Naive thymus-derived CD8-positive, alpha-beta T cell (primary cell): ENCODE results near the gene TIFAB. TPM values are rescaled to one million over a fixed set of nuclear protein-coding genes. Genes with fewer than 3 reads are reported as not detected.

Source experiments
- ATAC-seq, 2 donors: fragments of 150-1000 bp; cut with Tn5 transposase in 1 of 2; sonication (Bioruptor Pico), chemical (Tn5 transposase) in 1 of 2; 1 replicate in 1 of 2; 2 replicates in 1 of 2; pipeline ENCODE4 v1.10.0; 2021; ENCODE audit warnings: mild to moderate bottlenecking in 2 of 2, moderate library complexity in 2 of 2
- POLR2A ChIA-PET: fragments of 350-600 bp; sonication (Branson Sonifier 250); formaldehyde crosslinking; loops from one replicate; lab custom pipeline; 2021; ENCODE audit warnings: antibody characterized with exemption; lab: Charles Lee
- DNase-seq, 10 donors: peaks; one replicate each; pipeline versions ENCODE4 v3.0.0 to v3.0.0-alpha.2; 2020 to 2022
- H3K27ac Mint-ChIP-seq, 10 donors: one replicate each; pipeline ENCODE4 v1.8.0; 2020 to 2022; ENCODE audit warnings: mild to moderate bottlenecking in 10 of 10, mixed read lengths in 10 of 10, moderate library complexity in 4 of 10, inconsistent platforms in 1 of 10
- H3K27me3 Mint-ChIP-seq, 5 donors: one replicate each; pipeline ENCODE4 v1.8.0; 2021 to 2022; ENCODE audit warnings: mixed read lengths in 5 of 5
- H3K36me3 Mint-ChIP-seq, 3 donors: one replicate each; pipeline ENCODE4 v1.8.0; 2020 to 2022; ENCODE audit warnings: mixed read lengths in 3 of 3, mild to moderate bottlenecking in 2 of 3, inconsistent platforms in 1 of 3
- H3K4me1 Mint-ChIP-seq, 4 donors: one replicate each; pipeline ENCODE4 v1.8.0; 2021 to 2022; ENCODE audit warnings: mixed read lengths in 4 of 4
- H3K4me3 Mint-ChIP-seq, 10 donors: one replicate each; pipeline ENCODE4 v1.8.0; 2020 to 2022; ENCODE audit warnings: mild to moderate bottlenecking in 10 of 10, mixed read lengths in 10 of 10, moderate library complexity in 6 of 10, inconsistent platforms in 1 of 10
- H3K9me3 Mint-ChIP-seq, 9 donors: one replicate each; pipeline ENCODE4 v1.8.0; 2020 to 2022; ENCODE audit warnings: mixed read lengths in 9 of 9, mild to moderate bottlenecking in 3 of 9, inconsistent platforms in 1 of 9, moderate library complexity in 1 of 9
- polyA plus RNA-seq, 3 donors: library from polyadenylated mRNA; unstranded; fragments of 300-500 nt; fragmentation: Illumina TruSeq; gene quantifications; one replicate each; pipeline ENCODE4 v1.2.3, GENCODE V29; 2021
- total RNA-seq, 8 experiments: library from RNA in 2 of 8; stranded (reverse) in 2 of 8; gene quantifications; one replicate each; pipeline ENCODE4 v1.2.3 and lab custom pipeline; 2021 to 2026

TIFAB gene
- total and polyA plus RNA-seq, 5 experiments from 2014 or later = not detected

DNA sequence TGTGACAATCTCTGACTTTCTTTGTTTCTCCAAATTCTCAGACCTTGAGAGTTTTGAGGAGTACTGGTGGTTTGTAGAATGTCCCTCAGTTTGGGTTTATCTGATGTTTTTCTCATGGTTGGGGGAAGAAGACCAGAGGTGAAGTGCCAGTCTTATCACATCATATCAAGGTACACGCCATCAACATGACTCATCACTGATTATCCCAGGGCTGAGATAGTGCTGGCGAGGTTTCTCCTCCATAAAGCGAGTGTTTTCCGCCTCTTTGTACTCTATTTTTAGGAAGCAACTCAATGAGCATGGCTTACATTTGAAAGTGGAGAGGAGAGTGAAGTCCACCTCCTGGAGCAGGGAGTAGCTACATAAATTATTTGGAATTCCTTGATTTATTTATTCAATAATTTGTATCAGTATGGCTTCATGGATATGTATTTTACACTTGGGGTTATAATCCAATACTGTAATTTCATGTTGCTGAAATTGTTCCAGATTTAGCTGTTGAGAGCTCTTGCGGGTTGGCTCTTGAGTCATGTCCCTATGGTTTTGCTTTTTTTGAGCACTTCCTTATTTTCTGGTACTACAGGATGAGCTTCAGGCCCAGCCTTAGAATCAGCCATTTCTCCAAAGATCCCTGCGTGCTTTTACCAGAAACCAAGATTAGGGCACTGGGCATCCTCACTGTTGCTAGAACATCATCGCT lies 28.9 kb downstream of the TIFAB start:
- POLR2A ChIA-PET = no interaction called here
- DNase-seq (no peak), ATAC-seq (no peak)
- H3K9me3 Mint-ChIP-seq = peaks cover under 1 to 28% (median 8%) of the 10 kb centered on the region in 9 donors
- peaks cover 12 to 62% (median 28%) of the 10 kb centered on the region in 5 donors for H3K27me3 Mint-ChIP-seq
- peaks cover 3 to 18% (median 13%) of the 10 kb centered on the region in 3 donors for H3K36me3 Mint-ChIP-seq
- no peak overlapping the region for H3K4me3 Mint-ChIP-seq
- no peak overlapping the region for H3K27ac Mint-ChIP-seq
- peaks cover 0 to 7% (median under 1%) of the 10 kb centered on the region in 4 donors for H3K4me1 Mint-ChIP-seq

DNA sequence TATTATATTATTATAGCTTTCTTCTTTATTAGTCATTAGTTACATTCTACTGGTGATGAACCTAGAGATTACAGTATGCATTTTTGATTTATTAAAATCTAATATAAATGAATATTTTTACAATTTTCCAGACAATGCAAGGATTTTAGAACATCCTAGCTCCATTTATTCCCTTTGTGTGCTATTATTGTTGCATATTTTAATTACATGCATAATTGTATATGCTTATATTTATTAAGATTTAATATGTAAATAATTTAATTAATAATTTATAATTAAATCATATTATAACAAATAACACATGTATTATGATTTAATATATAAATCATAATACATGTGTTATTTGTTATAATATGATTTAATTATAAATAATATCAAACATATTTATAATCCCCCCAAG lies 29.7 kb downstream of the TIFAB start:
- no peak overlapping the region for H3K27ac Mint-ChIP-seq
- peaks cover 3 to 18% (median 15%) of the 10 kb centered on the region in 3 donors for H3K36me3 Mint-ChIP-seq
- ATAC-seq (no peak), DNase-seq (no peak)
- H3K27me3 Mint-ChIP-seq = peaks cover 12 to 67% (median 34%) of the 10 kb centered on the region in 5 donors
- POLR2A ChIA-PET = no interaction called here
- peaks cover 0 to 25% (median 8%) of the 10 kb centered on the region in 9 donors for H3K9me3 Mint-ChIP-seq
- no peak overlapping the region for H3K4me3 Mint-ChIP-seq
- peaks cover 0 to 7% (median under 1%) of the 10 kb centered on the region in 4 donors for H3K4me1 Mint-ChIP-seq

DNA sequence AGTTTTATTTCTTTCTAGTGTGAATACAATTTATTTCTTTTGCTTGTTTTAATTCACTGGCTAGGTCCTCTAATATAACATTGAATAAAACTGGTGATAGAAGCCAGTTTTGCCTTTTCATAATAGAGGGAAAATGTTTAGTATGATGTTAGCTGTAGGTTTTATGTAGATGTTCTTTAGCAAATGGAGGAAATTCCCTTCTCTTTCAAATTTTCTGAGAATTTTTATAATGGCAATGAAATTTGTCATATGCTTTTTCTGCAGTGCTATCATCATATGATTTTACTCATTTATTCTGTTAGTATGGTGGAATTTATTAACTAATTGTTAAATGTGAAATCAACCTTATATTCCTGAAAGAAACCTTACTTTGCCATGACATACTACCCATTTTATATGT lies 35.1 kb downstream of the TIFAB start:
- no peak overlapping the region for H3K4me3 Mint-ChIP-seq
- DNase-seq (no peak), ATAC-seq (no peak)
- peaks cover 9 to 36% (median 28%) of the 10 kb centered on the region in 5 donors for H3K27me3 Mint-ChIP-seq
- H3K9me3 Mint-ChIP-seq = peaks cover 0 to 25% (median 8%) of the 10 kb centered on the region in 9 donors
- no peaks in the 10 kb centered on the region for H3K4me1 Mint-ChIP-seq
- POLR2A ChIA-PET = no interaction called here
- peaks cover 3 to 18% (median 15%) of the 10 kb centered on the region in 3 donors for H3K36me3 Mint-ChIP-seq
- no peak overlapping the region for H3K27ac Mint-ChIP-seq

DNA sequence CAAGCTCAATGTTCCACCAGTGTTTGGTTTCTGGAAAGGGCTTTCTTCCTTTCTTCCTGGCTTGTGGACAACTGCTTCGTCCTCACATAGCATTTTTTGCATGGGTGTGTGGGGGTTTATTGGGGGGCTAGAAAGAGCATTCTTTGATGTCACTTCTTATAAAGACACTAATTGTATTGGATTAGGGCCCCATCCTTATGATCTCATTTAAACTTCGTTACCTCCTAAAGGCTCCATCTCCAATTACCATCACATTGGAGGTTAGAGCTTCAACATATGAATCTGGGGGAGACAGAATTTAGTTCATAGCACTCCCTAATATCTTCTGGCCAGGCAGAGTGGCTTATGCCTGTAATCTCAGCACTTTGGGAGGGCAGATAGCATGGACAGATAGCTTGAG lies 47.1 kb downstream of the TIFAB start:
- H3K9me3 Mint-ChIP-seq = peaks cover 0 to 11% (median 3%) of the 10 kb centered on the region in 9 donors
- POLR2A ChIA-PET = no interaction called here

DNA sequence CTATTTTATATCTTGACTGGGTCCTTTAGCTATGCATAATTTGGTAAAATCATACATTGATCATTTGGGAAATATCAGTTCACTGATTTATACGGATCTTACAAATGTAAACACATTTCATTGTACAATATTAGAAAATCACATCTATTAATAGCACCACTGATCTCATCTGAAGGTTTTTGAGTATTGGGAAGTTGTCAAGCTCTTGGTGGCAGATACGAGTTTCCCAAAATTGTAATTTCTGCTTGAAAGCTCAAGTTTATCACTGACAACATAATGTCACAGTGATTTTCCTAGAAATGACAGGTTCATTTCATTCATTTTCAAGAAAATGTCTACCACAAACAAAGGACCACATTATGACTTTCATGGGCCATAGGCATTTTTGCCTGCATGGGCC lies 50.1 kb downstream of the TIFAB start:
- no peak for DNase-seq
- peaks cover 7 to 25% (median 25%) of the 10 kb centered on the region in 4 donors for H3K4me1 Mint-ChIP-seq
- H3K27ac Mint-ChIP-seq = no peak overlapping the region
- peaks cover 0 to 2% (median 2%) of the 10 kb centered on the region in 3 donors for H3K36me3 Mint-ChIP-seq
- no peak for ATAC-seq
- H3K27me3 Mint-ChIP-seq = peaks cover 0 to 4% (median 0%) of the 10 kb centered on the region in 5 donors
- peaks cover 0 to 8% (median 3%) of the 10 kb centered on the region in 9 donors for H3K9me3 Mint-ChIP-seq
- H3K4me3 Mint-ChIP-seq = no peak overlapping the region
- POLR2A ChIA-PET = interaction anchor here (1.0 kb wide), 1 partner anchor 65 kb away, joined by 3 read pairs; no protein-coding TSS in a partner anchor

More for the DNA sequence above, 47.1 kb downstream of the TIFAB start:
- H3K4me1 Mint-ChIP-seq = peaks cover 0 to 5% (median 3%) of the 10 kb centered on the region in 4 donors
- DNase-seq = no peak
- H3K27ac Mint-ChIP-seq = no peak overlapping the region
- H3K27me3 Mint-ChIP-seq = peaks cover 0 to 7% (median 4%) of the 10 kb centered on the region in 5 donors
- H3K36me3 Mint-ChIP-seq = peaks cover 0 to 2% (median 2%) of the 10 kb centered on the region in 3 donors
- no peak for ATAC-seq
- H3K4me3 Mint-ChIP-seq = no peak overlapping the region

DNA sequence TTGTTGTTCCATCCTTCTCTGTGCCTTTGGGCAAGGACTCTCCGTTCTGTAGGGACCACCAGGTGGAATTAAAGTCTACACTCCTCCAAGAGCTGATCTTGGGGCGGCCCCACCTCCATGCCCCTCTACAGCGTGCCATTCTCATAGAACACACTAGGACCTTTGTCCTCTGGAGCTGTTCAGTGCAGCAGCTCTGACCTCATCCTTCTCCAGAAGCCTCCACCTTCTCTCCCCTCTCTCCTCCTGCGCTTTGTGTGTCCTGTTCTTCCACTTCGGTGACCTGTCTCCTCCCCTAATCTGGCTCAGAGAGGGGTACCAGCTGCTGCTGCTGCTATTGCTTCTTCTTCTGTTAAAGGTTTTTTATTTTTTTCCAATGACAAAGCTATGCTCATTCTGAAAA lies 51.3 kb downstream of the TIFAB start:
- no peak for ATAC-seq
- H3K9me3 Mint-ChIP-seq = peaks cover 0 to 8% (median 3%) of the 10 kb centered on the region in 9 donors
- H3K4me1 Mint-ChIP-seq = peaks cover 11 to 37% (median 36%) of the 10 kb centered on the region in 4 donors
- peak overlapping the region in 5 of 10 donors; percentile 38 to 90 (median 57) for H3K27ac Mint-ChIP-seq
- no peak for DNase-seq
- POLR2A ChIA-PET = no interaction called here
- H3K27me3 Mint-ChIP-seq = peaks cover 0 to 3% (median 0%) of the 10 kb centered on the region in 5 donors
- peak overlapping the region in 9 of 10 donors; percentile 7 to 95 (median 90) for H3K4me3 Mint-ChIP-seq
- peaks cover 0 to 2% (median 2%) of the 10 kb centered on the region in 3 donors for H3K36me3 Mint-ChIP-seq

DNA sequence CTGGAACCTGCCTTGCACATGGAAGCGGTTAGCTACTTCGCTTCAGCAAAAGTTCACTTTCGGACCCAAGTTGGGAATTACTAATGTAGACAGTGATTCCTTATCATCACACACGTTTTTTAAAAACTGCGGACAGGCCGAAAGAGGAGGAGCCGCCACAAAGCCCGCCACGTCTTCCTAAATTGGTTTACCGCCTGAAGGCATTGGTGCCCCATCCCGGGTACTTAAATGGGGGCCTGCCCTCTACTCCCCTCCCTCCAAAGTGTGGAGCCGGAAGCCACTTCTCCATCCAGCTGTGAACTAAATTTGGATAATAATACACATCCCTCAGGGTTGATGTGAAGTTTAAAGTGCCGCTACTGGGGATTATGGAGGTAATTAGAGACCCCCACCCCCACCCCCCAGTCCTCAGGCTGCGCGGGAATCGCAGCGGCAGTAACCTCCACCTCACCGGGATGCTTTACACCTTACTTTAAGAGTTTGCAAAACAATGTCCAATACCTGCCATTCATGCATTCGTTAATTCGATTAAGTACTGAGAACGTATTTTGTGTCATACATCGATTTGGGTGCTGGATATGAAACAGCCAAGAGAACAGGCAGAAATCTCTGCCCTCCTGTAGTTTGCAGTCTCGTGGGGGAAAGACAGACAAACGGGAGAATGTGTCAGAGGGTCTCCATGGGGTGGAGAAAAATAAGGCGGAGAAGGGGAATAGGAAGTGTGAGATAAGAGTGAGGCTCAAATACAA lies 52.2 kb downstream of the TIFAB start:
- Mint-ChIP-seq H3K9me3 (peaks cover 0 to 5% (median under 1%) of the 10 kb centered on the region in 9 donors), H3K4me1 (peaks cover 18 to 46% (median 45%) of the 10 kb centered on the region in 4 donors), H3K27ac (peak overlapping the region; percentile 85 to 95 (median 91)), H3K36me3 (peaks cover 0 to 2% (median under 1%) of the 10 kb centered on the region in 3 donors), H3K4me3 (peak overlapping the region; percentile 86 to 95 (median 91)), H3K27me3 (peaks cover 0 to 1% (median 0%) of the 10 kb centered on the region in 5 donors)
- DNase-seq = no peak
- ATAC-seq = no peak
- POLR2A ChIA-PET = no interaction called here

DNA sequence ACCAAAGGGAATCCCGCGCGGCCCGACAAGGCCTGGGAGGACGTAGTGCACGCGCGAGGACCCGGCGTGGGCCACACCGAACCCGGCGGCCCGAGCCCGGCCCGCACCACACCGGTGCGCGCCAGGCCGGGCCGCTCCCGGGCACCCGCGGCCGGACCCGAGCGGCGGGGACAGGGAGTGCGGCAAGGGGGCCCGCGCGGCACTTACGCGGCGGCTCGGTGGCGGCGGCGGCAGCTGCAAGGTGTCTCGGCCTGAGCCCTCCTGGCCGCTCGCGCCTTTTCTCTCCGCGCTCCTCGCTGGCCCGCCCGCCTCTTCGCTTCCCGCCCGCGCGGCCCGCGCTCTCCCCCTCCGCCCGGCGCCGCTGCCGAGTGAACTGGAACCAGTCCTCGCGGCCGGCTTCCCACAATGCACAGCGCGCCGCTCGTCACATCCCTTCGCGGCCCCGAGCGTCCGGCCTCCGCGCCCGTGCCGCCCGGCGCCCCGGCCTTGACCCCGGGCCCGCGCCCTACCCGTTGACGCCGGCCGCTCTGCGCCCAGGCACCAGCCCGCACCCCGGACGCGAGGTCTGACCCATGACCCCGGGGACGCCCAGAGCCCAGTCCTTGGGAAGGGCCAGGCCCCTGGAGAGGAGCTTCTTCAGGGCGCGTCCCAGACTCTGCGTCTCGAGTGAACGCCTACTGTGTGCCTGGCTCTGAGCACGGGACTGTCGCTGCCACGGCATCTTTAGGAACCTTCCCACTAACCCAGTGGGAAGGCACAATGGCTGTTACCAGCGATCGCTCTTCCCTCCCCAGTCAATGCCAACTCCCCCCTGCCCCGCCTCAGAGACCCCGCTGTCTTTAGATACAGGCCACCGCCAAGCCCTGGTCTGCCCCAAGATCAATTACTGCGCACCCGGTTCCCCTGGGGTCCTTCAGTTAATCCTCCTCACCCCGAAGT lies 53.0 kb downstream of the TIFAB start, which contains the start of gene MACROH2A1:
Gene MACROH2A1 (minus strand): TSS at position 377 of the 939 bp plus-strand sequence. CDS start 10,138 bp downstream, outside the sequence.
- Mint-ChIP-seq H3K9me3 (no peaks in the 10 kb centered on the region), H3K4me1 (peaks cover 20 to 54% (median 53%) of the 10 kb centered on the region in 4 donors), H3K27me3 (no peaks in the 10 kb centered on the region), H3K4me3 (peak within 1 kb of the TSS; percentile 87 to 95 (median 91)), H3K36me3 (peaks cover 0 to 2% (median 0%) of the 10 kb centered on the region in 3 donors), H3K27ac (peak within 1 kb of the TSS; percentile 85 to 95 (median 91))
- POLR2A ChIA-PET = no interaction called here
- ATAC-seq (peak; percentile 84 to 88), DNase-seq (peak; percentile 60 to 84 (median 76))

DNA sequence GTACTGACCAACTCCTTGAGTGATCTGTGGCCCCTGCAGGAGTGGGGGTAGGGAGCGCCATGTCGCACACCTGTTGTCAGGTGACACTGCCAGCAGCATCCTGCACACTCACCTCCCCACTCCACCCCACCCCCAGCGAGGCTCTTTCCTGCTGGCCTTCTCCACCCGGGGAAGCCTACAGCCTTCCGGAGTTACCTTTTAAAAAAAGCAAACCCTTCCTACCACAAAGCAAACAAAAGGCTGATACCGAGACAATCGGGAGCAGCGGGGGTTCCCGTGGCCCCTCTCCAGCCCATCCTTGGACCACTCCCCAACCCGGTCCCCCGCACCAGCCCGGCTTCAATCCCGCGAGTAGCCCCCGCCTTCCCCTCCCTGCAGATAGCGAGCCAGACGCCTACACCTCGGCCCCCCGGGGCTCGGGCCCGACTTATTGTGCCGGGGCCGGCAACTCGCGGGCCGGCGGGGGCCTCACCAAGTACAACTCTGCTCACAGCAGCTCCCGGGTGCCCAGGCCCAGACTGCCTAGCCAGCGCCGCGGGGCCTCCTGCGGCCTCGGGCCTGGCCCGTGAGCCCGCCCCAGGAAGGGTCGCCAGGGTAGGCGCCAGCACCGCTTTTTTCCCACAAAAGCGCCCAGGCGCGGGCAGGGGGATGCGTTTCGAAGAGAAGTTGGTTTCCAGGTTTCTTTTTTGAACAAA lies 53.8 kb downstream of the TIFAB start:
- DNase-seq = peak in 9 of 10 donors; percentile 13 to 72 (median 32)
- Mint-ChIP-seq H3K27me3 (no peaks in the 10 kb centered on the region), H3K4me3 (peak overlapping the region; percentile 85 to 92 (median 87)), H3K9me3 (no peaks in the 10 kb centered on the region), H3K4me1 (peaks cover 22 to 62% (median 61%) of the 10 kb centered on the region in 4 donors), H3K36me3 (peaks cover 0 to 3% (median 0%) of the 10 kb centered on the region in 3 donors), H3K27ac (peak overlapping the region; percentile 78 to 90 (median 86))
- POLR2A ChIA-PET = no interaction called here
- ATAC-seq = peak; percentile 40 to 59
